Upper lobe of right lung (tissue), 1 donor: ENCODE results near the gene RNU11. TPM values are rescaled to one million over a fixed set of nuclear protein-coding genes. Genes with fewer than 3 reads are reported as not detected.
"Not testable (repeated sequence)": the region's sequence is repeated elsewhere in the genome, so short reads cannot be mapped to it uniquely, and the experiment has no call there.

Source experiments
- ATAC-seq: fragments of 200-7000 bp; cut with Tn5 transposase; one replicate; pipeline ENCODE4 v1.9.1; 2020; ENCODE audit warnings: mild to moderate bottlenecking, moderate library complexity
- DNase-seq: peaks from one replicate; pipeline ENCODE4 v3.0.0-alpha.2; 2020
- H3K27ac ChIP-seq: fragments of 200-600 bp; one replicate; pipeline ENCODE4 v1.8.0; 2022
- H3K27me3 ChIP-seq: fragments of 200-600 bp; one replicate; pipeline ENCODE4 v1.8.0; 2022; ENCODE audit warnings: mild to moderate bottlenecking
- H3K36me3 ChIP-seq: fragments of 200-600 bp; one replicate; pipeline ENCODE4 v1.8.0; 2022
- H3K4me1 ChIP-seq: fragments of 200-600 bp; one replicate; pipeline ENCODE4 v1.8.0; 2022
- H3K4me3 ChIP-seq: fragments of 200-600 bp; one replicate; pipeline ENCODE4 v1.8.0; 2022; ENCODE audit warnings: mild to moderate bottlenecking
- H3K9me3 ChIP-seq: fragments of 200-600 bp; one replicate; pipeline ENCODE4 v1.8.0; 2022
- CTCF ChIP-seq: fragments of 200-600 bp; IDR thresholded peaks from one replicate; pipeline ENCODE4 v1.8.0; 2022; ENCODE audit warnings: antibody characterized with exemption
- intact Hi-C: fragments of 100-400 bp; cut with DNase I; formaldehyde crosslinking; loops from one replicate; pipeline ENCODE4 v1.11.0; 2022
- total RNA-seq: library from RNA; stranded (reverse); fragmentation: NEBNext Ultra II Directional; extraction: Animal tissue kit (Norgen Biotek cat#: 25700); gene quantifications from one replicate; pipeline ENCODE4 v1.2.1, GENCODE V29; 2021
- donor health status: DM: no; HTN: yes; CAD: no; lungs with severe emphysema.

The RNU11 gene
- total RNA-seq, 1 donor from 2014 or later = not detected

DNA sequence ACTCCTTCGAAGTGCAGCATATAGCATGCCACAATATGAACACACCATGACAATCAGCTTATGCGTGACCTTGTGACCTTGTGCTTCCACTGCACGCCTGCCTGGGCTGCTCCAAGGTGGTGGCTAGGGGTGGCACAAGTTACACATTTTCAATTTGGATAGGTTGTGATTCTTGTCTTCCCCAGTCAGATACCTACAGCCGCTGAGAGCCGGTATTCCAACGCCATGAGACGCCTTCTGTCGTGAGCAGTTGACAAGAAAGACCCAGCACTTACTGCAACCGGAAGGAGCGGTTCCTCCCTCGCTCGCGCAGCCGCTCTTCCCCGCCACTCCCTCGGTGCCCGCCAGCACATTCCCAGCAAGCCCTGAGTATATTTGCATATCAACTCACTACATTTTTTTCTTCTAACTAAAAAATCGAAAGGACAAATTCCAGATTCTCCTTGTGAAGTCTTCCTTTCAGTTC, 359 bp upstream of the RNU11 start:
- intact Hi-C loops = loop anchor here (10.0 kb wide), 1 partner anchor 87 kb away; the partner anchor contains the start of gene YTHDF2
- ATAC-seq = peak; percentile 96

GRCh38 chr1:28653063-28653462, 4.7 kb downstream of the RNU11 start:
- ATAC-seq, H3K27ac ChIP-seq, H3K4me3 ChIP-seq, DNase-seq, H3K9me3 ChIP-seq, H3K4me1 ChIP-seq, H3K27me3 ChIP-seq, intact Hi-C loops, H3K36me3 ChIP-seq: not testable (repeated sequence)

More for the DNA sequence above, 359 bp upstream of the RNU11 start:
- Histone ChIP-seq H3K4me3 (peak overlapping the region; percentile 55), H3K36me3 (no peaks in the 10 kb centered on the region), H3K4me1 (peaks cover 21% of the 10 kb centered on the region), H3K27ac (peak overlapping the region; percentile 98), H3K27me3 (no peaks in the 10 kb centered on the region), H3K9me3 (no peaks in the 10 kb centered on the region)
- DNase-seq = peak; percentile 96
- TF ChIP-seq CTCF = no peak

- H3K9me3 ChIP-seq, H3K4me1 ChIP-seq, H3K4me3 ChIP-seq, H3K27ac ChIP-seq, H3K27me3 ChIP-seq, intact Hi-C loops, H3K36me3 ChIP-seq, DNase-seq: not testable (repeated sequence)
- peak; percentile 45 for ATAC-seq
- TF ChIP-seq CTCF = peak; percentile 36
Observed at GRCh38 chr1:28653870-28654269, 5.5 kb downstream of the RNU11 start.

- H3K9me3 ChIP-seq, H3K36me3 ChIP-seq, intact Hi-C loops, ATAC-seq, H3K4me3 ChIP-seq, H3K27ac ChIP-seq, H3K27me3 ChIP-seq, DNase-seq, H3K4me1 ChIP-seq: not testable (repeated sequence)
Observed at GRCh38 chr1:28655448-28656311, 7.3 kb downstream of the RNU11 start.

- no peak overlapping the region for H3K4me3 ChIP-seq
- intact Hi-C loops = no loop called here
- no peak for TF ChIP-seq CTCF
- no peaks in the 10 kb centered on the region for H3K36me3 ChIP-seq
- no peaks in the 10 kb centered on the region for H3K9me3 ChIP-seq
- no peak overlapping the region for H3K27ac ChIP-seq
- DNase-seq (no peak), ATAC-seq (no peak)
- H3K27me3 ChIP-seq = no peaks in the 10 kb centered on the region
- H3K4me1 ChIP-seq = no peaks in the 10 kb centered on the region
Observed at GRCh38 chr1:28656335-28656734, 7.9 kb downstream of the RNU11 start.

GRCh38 chr1:28663871-28664470, 15.6 kb downstream of the RNU11 start:
- Histone ChIP-seq H3K4me1 (peaks cover 8% of the 10 kb centered on the region), H3K9me3 (no peaks in the 10 kb centered on the region), H3K27me3 (no peaks in the 10 kb centered on the region), H3K4me3 (no peak overlapping the region), H3K36me3 (no peaks in the 10 kb centered on the region), H3K27ac (no peak overlapping the region)
- no peak for TF ChIP-seq CTCF
- ATAC-seq (no peak), DNase-seq (no peak)
- intact Hi-C loops = no loop called here
